ENCODE results near the gene GZF1.

- TF ChIP-seq CTCF (IDR thresholded peaks at IDR 0.05): no peak
- TF ChIP-seq POLR2A (IDR thresholded peaks at IDR 0.05): no peak
Measured at GRCh38 chr20:23358923-23359593, 2.9 kb upstream of the GZF1 start.

Data from ovary (tissue), 3 donors.